ENCODE data around the gene WWOX.

WWOX gene

GRCh38 chr16:78918805-78919305 is 819.4 kb downstream of the WWOX start:
- DNase-seq (ENCODE audit: low read depth in 4 of 4, low spot score in 1 of 4): no peak

DNA sequence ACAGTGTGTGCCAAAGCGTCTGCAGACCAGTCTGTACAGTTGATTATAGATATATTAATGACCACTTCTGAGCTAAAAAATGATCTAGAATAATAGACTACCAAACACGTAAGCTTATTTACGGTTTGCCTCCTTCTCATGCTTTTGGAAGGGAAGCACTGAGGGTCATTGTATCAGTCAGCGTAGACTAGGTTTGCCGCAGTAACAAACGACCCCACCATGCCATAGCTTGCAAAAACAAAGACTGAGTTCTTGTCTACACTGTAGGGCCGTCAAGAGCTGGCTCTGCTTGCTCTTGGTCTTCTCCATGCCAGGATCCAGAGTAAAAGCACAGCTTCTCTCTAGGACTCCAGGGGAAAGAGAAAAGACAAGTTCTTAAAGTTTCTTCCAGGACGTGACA is 820.4 kb downstream of the WWOX start:
- DNase-seq (ENCODE audit: low read depth in 4 of 4, low spot score in 1 of 4): no peak

DNA sequence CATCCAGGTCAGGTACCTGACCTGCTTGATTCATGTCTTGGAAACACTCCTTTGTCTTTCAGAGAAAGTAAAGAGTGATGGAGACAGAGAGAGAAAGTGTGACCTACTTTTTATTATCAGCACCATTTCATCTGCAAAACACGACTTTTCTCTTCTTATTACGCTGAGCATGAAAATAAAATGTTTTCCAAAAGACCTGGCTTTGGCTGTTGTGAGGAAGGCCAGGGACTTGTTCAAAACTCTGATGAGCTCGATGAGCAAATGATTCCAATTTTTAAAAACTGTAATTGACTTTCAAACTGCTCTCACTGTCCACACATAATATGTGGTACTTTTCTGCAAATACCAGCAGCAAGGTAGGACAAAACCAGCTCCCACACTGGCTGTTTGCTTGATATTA is 821.2 kb downstream of the WWOX start:
- DNase-seq (ENCODE audit: low read depth in 4 of 4, low spot score in 1 of 4): no peak

- DNase-seq (ENCODE audit: low read depth in 4 of 4, low spot score in 1 of 4): peak in 1 of 4 experiments; percentile 18
Measured at GRCh38 chr16:78925083-78925767, 825.8 kb downstream of the WWOX start.

DNA sequence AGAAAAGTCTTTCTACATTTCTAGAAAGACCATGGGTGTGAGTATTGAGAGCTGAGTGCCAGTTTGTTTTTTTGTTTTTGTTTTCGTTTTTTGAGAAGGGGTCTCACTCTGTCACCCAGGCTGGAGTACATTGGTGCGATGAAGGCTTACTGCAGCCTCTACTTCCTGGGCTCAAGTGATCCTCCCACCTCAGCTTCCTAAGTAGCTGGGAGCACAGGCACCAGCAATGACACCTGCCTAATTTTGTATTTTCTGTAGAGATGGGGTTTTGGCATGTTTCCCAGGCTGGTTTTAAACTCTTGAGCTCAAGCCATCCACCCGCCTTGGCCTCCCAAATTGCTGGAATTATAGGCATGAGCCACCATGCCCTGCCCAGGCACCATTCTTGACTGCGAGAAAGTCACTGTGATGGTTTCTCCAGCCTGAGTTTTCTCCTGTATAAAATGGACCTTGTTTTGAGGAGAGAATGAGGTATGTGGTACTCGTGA is 827.3 kb downstream of the WWOX start:
- DNase-seq (ENCODE audit: low read depth in 4 of 4, low spot score in 1 of 4): no peak

DNA sequence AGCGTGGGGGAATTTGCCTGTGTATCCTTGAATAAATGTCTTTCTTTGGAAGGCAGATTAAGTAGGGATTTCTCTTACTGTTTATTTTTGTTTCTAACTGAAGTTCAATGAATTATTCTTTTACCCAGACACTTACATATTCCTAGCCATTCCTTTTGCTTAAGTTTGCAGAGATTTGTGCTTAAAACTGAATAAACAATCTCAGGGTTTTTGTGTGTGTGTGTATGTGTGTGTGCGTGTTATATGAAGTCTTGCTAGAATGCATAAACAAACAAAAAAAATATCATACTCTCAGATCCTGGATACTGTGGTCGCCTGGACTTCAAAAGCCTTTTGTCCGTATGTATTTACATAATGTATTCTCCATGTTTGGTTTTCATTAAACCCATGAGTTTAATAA is 828.3 kb downstream of the WWOX start:
- no peak for DNase-seq (ENCODE audit: low read depth in 4 of 4, low spot score in 1 of 4)

GRCh38 chr16:78929841-78930240 is 830.4 kb downstream of the WWOX start:
- no peak for DNase-seq (ENCODE audit: low read depth in 4 of 4, low spot score in 1 of 4)

DNA sequence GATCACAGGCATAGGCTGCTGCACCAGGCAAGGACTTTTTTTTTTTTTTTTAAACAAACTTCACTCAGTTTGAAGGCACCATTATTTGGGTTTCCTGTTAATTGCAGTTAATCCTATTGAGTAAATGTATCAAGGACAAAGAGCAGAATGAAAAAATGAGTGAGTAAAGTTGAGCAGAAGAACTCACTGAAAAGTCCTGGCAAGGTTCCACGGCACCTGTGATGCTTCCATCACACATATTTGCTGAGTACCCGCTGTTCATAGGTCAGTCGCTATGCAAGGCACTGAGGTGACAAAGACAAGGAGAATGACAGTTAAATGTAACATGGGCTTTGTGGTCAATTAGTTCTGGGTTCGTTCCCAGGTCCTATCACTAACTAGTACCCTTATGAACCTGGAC is 831.1 kb downstream of the WWOX start:
- no peak for DNase-seq (ENCODE audit: low read depth in 4 of 4, low spot score in 1 of 4)

GRCh38 chr16:78931267-78931666 is 831.8 kb downstream of the WWOX start:
- no peak for DNase-seq (ENCODE audit: low read depth in 4 of 4, low spot score in 1 of 4)

- DNase-seq (ENCODE audit: low read depth in 4 of 4, low spot score in 1 of 4): no peak
Measured at GRCh38 chr16:78931678-78932077, 832.2 kb downstream of the WWOX start.

DNA sequence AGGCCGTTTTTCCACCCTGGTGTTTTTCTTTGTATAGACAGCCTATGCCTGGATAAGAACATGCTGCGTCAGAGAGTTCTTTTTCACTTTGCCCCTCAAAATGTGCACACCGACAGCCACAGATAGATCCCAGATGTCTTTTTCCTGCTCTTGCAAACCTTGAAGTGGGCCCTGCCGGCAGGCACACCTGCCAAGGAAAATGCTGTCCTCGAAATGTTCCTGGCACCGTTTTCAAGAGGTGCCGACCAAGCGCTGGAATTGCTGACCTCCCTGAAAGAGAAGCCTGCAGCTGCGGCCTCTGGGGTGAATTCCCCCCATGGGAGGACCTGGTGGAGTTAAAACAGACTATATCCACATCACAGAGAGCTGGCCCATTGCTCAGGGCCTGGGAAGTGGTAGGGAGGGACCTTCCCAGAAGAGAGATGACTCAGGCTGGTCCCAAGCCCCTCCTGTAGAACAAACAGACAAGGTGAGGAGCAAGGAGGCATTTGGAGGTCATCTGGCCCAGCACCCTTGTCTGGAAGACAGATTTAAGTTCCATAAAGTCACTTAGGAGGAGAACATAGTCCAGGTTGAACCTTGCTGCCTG is 833.0 kb downstream of the WWOX start:
- DNase-seq (ENCODE audit: low read depth in 4 of 4, low spot score in 1 of 4): no peak

DNA sequence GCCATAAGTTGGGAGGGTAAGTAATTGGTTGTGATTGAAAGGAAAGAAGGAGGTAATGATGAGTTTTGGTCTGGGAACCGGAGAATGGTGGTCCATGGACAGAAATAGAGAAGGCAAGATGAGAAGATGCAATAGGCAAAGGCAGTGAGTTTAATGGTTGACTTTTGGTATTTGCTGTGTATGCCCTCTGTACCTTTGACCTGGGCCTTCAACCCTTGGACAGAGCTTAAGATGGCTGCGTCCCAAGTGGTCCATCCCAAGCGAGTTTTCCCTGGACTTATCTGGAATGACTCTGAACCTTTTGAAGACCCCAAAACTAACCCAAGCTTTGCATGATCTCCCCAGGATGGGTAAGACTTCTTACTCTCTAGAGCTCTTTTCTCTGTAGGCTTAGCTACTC is 836.6 kb downstream of the WWOX start:
- DNase-seq (ENCODE audit: low read depth in 4 of 4, low spot score in 1 of 4): no peak

- no peak for DNase-seq (ENCODE audit: low read depth in 4 of 4, low spot score in 1 of 4)
Measured at GRCh38 chr16:78939597-78939996, 840.1 kb downstream of the WWOX start.

DNA sequence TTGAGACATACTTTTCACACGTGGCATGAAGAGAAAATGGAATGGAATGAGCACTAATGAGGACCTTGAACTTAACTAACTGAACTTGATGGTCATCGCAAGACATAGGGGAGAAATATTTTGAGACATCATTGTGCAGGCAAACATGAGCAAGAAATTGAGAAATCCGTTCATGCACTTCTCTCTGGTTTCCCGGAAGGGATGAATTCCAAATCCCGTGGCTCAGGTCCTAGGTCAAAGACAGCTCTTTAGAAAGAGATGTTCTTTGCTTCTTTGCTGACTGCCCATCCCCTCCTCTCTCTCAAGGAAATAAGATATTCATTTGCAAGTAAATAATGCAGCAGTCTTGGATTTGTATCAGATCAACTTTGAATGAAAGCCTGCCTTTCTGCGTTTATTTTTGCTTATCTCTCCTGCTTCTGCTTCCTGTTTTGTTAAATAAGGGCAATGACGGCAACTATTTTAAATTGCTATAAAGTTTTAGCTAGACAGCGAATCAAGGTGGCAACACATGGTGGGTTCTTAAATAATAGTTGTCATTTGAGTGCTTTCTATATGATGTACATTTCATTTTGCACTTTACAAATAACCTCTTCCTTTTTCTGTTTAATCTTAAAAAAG is 843.3 kb downstream of the WWOX start:
- no peak for DNase-seq (ENCODE audit: low read depth in 4 of 4, low spot score in 1 of 4)

DNA sequence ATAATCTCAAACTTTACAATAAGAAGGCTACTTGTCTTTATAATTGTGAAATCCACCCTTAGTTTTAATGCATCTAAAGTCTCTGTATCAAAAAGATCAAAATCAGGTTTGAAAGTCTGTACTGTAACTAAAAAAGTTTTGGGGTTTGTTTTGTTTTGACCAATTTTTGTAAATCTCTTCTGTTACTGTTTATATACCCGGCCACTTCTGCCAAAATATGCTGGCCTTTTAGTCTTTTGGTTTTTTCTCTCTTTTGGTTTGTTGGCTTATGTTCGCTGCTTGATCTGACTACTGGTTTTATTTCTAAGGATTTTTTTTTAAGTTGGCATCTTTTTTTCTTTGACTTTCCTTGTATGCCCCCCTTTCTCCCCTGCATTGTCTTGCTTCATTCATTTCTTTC is 845.9 kb downstream of the WWOX start:
- no peak for DNase-seq (ENCODE audit: low read depth in 4 of 4, low spot score in 1 of 4)

DNA sequence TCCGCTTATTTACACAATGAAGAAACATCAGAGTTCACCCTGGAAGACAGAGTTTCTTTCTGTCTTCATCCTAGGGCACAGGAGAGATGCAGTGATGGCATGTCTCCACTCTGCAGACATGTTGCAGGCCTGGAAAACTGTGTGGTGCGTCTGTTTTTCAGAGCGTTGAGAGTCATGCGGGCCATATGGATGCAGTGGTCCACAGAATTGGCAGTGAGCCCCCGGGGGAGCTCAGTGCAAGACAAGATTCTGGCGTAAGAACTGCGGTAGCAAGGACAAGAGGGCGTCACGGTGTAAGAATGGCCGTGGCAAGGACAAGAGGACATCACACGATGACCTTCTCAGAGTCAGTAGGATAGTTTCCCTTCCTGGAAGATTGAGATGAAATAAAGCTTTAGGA is 847.1 kb downstream of the WWOX start:
- DNase-seq (ENCODE audit: low read depth in 4 of 4, low spot score in 1 of 4): no peak

- no peak for DNase-seq (ENCODE audit: low read depth in 4 of 4, low spot score in 1 of 4)
Measured at GRCh38 chr16:78950768-78951167, 851.3 kb downstream of the WWOX start.

GRCh38 chr16:78952630-78953029 is 853.2 kb downstream of the WWOX start:
- no peak for DNase-seq (ENCODE audit: low read depth in 4 of 4, low spot score in 1 of 4)

DNA sequence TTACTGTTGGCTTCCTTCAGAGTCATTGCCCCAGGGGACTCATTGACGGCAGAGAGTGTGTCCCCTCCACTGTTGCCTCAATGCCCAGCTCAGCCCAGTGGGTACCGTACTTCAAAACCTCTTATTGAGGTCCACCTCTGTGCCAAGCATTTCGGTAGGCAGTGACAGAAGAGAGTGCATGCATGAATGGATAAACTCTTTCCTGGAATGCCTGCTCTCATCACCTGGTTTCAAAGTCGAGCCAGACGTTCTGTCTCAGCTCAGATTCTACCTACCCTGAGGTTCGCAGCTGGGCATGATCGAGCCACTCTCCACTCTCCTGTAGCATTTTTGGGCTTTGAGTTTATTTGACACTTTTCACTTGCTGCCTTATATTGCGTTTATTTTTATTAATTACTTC is 854.1 kb downstream of the WWOX start:
- no peak for DNase-seq (ENCODE audit: low read depth in 4 of 4, low spot score in 1 of 4)

DNA sequence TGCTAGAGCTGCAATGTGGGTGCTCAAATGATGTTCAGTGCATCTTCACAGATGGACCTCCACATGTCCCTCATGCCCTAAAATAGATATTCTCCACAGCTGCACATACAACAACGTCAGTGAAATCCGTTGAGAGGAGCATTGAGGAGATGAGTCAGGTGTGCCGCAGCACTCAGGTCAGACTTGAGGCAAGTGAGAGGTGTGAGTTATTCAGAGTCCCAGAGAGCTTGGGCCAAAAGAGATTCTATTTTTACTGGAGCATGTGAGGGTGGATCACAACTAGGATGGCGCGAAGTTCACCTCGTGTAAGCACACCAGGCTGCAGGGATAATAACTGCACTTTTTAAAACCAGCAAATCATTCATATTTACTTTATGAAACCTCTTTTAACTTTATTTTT is 855.8 kb downstream of the WWOX start:
- no peak for DNase-seq (ENCODE audit: low read depth in 4 of 4, low spot score in 1 of 4)

DNA sequence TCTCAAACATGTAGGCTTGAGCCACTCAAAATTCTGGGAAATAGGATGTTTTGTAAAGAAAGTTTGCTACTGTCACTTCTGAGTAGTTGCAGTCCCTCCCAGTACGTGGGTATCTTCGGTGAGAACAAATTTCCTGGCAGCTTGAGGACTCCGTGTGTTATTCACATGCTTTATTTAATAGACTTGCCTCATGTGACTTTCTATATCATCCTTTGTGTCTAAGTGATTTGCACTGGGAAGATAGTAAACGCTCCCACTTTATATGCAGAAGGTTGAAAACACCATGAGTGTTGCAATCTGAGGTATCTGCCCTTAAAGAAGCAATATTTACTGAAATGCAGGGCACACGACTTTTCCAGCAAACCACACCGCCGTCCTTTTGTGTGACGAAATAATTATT is 857.4 kb downstream of the WWOX start:
- DNase-seq (ENCODE audit: low read depth in 4 of 4, low spot score in 1 of 4): no peak

DNA sequence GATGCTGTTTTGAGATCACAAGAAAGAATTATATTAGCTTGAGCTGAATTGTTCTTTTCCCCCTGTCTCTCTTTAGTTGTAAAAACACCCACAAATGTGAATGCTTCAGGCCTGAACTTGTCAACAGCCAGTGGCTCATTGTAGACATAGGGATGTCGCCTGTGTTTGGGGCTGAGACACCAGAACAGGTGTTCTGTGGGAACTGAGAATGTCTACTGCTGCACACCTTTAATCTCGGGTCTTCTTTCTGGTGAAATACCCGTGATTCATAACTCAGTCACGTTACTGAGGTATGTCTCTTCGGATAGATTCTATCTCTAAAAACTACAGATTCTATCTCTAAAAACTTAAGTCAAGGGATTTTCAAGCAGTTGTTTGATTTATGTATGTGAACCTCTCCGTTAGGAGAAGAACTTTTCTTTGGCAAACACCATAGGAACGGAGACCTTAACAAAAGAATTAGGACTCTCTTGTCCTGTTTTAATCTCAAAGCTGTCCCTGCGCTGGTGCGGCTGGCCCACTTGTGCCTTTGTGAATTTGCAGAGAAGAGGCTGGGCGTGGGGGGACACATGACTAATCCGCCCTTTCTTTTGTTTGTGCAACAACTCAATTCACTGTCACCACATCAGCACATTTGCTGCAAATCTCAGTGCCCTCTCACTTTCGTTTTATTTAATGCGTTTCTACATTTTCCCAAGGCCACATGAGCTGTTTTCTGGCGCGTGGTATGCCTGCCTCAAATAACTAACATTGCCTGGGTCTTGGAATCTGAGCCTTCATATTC is 858.1 kb downstream of the WWOX start:
- peak in 2 of 4 experiments; percentile 10 to 13 for DNase-seq (ENCODE audit: low read depth in 4 of 4, low spot score in 1 of 4)

Data from stimulated activated CD4-positive, alpha-beta T cell treated with anti-CD3 and anti-CD28 coated beads, Interleukin-1b, Interleukin-23, amount 100 ng/mL, for 24 hours (primary cell).